DOHH2 (cell line): ENCODE data around the gene IDE.

Source experiments
- CTCF ChIP-seq: fragments of 200-600 bp; sonication (generic); IDR thresholded peaks from one replicate; pipeline ENCODE4 v1.5.1; 2014; ENCODE audit warnings: antibody characterized with exemption, mild to moderate bottlenecking, low read depth, low read length; ENCODE audit not compliant: poor library complexity, severe bottlenecking
- EZH2phosphoT487 ChIP-seq: fragments of 200-600 bp; sonication (generic); IDR thresholded peaks from 2 replicates; pipeline ENCODE4 v1.6.1; 2017; ENCODE audit warnings: borderline replicate concordance, mild to moderate bottlenecking, antibody characterized with exemption, low read length, moderate library complexity, mixed read lengths

- TF ChIP-seq CTCF (no peak), EZH2phosphoT487 (no peak)
These were observed 71.5 kb downstream of the IDE start for GRCh38 chr10:92502296-92502808.
